Liver (tissue), 3 donors: ENCODE data around the gene VAC14.

Experiments used
- CTCF ChIP-seq: fragments of 150-350 bp; IDR thresholded peaks from 2 replicates; pipeline ENCODE4 v1.5.1; 2017; ENCODE audit warnings: improper control_type of control experiment, low read depth, low read length; ENCODE audit not compliant: missing input control
- EGR1 ChIP-seq, 2 donors: IDR thresholded peaks; 2 replicates each; pipeline ENCODE4 v1.6.1; 2016 to 2018; ENCODE audit warnings: antibody characterized with exemption in 2 of 2, low read depth in 2 of 2
- FOXA1 ChIP-seq: IDR thresholded peaks from 2 replicates; pipeline ENCODE4 v1.6.1; 2016; ENCODE audit warnings: antibody characterized with exemption
- MAX ChIP-seq: IDR thresholded peaks from 2 replicates; pipeline ENCODE4 v1.6.1; 2016; ENCODE audit warnings: antibody characterized with exemption
- REST ChIP-seq: IDR thresholded peaks from 2 replicates; pipeline ENCODE4 v1.6.1; 2016; ENCODE audit warnings: antibody characterized with exemption, mild to moderate bottlenecking
- SP1 ChIP-seq: IDR thresholded peaks from 2 replicates; pipeline ENCODE4 v1.6.1; 2018; ENCODE audit warnings: antibody characterized with exemption, mild to moderate bottlenecking
- donor health status: healthy.
- donor health status: healthy.

GRCh38 chr16:70744366-70744765 is 56.6 kb downstream of the VAC14 start:
- no peak for TF ChIP-seq CTCF
- no peak for TF ChIP-seq FOXA1
- TF ChIP-seq REST = no peak
- TF ChIP-seq SP1 = no peak
- no peak for TF ChIP-seq MAX
- TF ChIP-seq EGR1 (IDR thresholded peaks at IDR 0.05; ENCODE audit: low read depth in 2 of 2) = no peak
